ENCODE results near the gene UBL5.

- no peak for TF ChIP-seq POLR2A (IDR thresholded peaks at IDR 0.05)
- no peak for TF ChIP-seq CTCF (IDR thresholded peaks at IDR 0.05)
- TF ChIP-seq POLR2AphosphoS5 (IDR thresholded peaks at IDR 0.05), result no peak
These were observed 38.2 kb downstream of the UBL5 start for GRCh38 chr19:9865732-9866501.

All from sigmoid colon (tissue), 4 donors.